ENCODE results near the gene FAAP24. TPM values are rescaled to one million over a fixed set of nuclear protein-coding genes. Genes with fewer than 3 reads are reported as not detected.

FAAP24 gene, protein sequence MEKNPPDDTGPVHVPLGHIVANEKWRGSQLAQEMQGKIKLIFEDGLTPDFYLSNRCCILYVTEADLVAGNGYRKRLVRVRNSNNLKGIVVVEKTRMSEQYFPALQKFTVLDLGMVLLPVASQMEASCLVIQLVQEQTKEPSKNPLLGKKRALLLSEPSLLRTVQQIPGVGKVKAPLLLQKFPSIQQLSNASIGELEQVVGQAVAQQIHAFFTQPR
- 1 to 10 TPM; 1.1 to 3.2 (median 1.7) TPM for total RNA-seq
- 1.9 TPM for total RNA-seq (2013)
- total RNA-seq, result 0.70 to 6.0 (median 1.7) reads per million in 29 experiments

DNA sequence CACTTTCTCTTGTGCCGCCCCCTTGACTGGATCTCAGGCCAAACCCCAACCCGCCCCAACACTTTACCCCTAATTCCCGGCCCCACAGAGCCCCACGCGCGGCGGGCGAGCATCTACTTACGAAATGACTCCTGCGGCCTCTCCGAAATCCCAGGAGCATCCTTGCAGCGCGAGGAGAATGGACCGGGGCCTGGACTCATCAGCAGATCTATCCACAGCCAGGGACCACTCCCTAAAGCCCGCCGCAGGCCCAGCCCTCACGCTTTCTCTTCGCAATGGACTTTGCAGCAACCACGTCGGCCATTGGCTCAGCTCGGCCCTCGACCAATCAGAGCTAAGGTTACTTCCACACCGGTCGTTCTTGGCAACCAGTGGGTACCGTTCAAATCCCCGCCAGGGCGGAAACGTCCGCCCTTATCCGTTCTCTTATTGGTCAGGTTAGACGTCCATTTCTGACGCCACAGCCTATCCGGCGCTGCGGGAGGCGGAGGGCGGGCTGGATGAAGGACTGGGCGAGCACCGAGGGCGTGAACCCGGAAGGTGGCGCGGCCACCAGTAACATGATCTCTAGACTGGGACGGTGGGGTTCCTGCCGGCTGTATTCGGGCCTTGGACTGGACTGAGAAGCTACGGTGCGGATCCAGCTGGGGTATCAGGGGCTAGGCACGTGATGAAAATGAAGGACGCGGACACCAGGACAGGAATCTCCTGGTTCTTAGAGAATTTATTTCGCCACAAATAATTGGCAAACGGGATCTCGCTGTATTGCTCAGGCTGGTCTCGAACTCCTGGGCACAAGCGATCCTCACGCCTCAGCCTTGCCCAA, at the start of gene FAAP24, which contains the start of gene CEP89:
TSS of gene FAAP24 (plus strand) at position 528 of the 826 bp plus-strand sequence. CDS start 955 bp downstream, outside the sequence.
TSS of gene CEP89 (minus strand) at position 244 of the 826 bp plus-strand sequence. CDS start at position 160, 84 bp downstream.
- WGBS (ENCODE audit: insufficient coverage), result 1% methylated on average over 57 of the region's 57 CpGs
- Histone ChIP-seq H3K9me3 (no peaks in the 10 kb centered on the region), H3K4me3 (ENCODE audit: control insufficient read depth in 1 of 2, extremely low read depth in 1 of 2, low read length in 1 of 2) (peak within 1 kb of the TSS; percentile 72 to 81), H3K4me1 (ENCODE audit: control insufficient read depth in 1 of 2, extremely low read depth in 1 of 2, insufficient read depth in 2 of 2, low read length in 2 of 2) (peaks cover 6 to 25% of the 10 kb centered on the region in 2 experiments), H3K36me3 (ENCODE audit: control insufficient read depth in 2 of 2, extremely low read depth in 1 of 2, insufficient read depth in 1 of 2, low read length in 1 of 2) (peaks cover 0 to 6% of the 10 kb centered on the region in 2 donors), H3K27me3 (replicated peaks in 1 of 2; ENCODE audit: control insufficient read depth in 2 of 2, extremely low read depth in 1 of 2, insufficient read depth in 2 of 2, low read length in 1 of 2) (no peaks in the 10 kb centered on the region), H3K27ac (ENCODE audit: low read length) (peak within 1 kb of the TSS; percentile 90)
- DNase-seq (peak; percentile 92 to 99 (median 97)), ATAC-seq (replicated peaks in 1 of 4) (peak; percentile 97 to 100 (median 100))
- ChIA-PET CTCF (interaction anchor here (0.5 to 1.2 kb wide), 8 partner anchors 10 to 1552 kb away, joined by 3 to 8 read pairs (median 4); no protein-coding TSS in a partner anchor), POLR2A (no interaction called here)
- Mint-ChIP-seq H3K36me3 (peaks cover 8% of the 10 kb centered on the region), H3K27ac (peak within 1 kb of the TSS; percentile 95 to 97), H3K27me3 (no peaks in the 10 kb centered on the region), H3K9me3 (no peaks in the 10 kb centered on the region), H3K4me1 (peaks cover 16 to 23% (median 19%) of the 10 kb centered on the region in 3 donors), H3K4me3 (peak within 1 kb of the TSS; percentile 91 to 99 (median 98))

DNA sequence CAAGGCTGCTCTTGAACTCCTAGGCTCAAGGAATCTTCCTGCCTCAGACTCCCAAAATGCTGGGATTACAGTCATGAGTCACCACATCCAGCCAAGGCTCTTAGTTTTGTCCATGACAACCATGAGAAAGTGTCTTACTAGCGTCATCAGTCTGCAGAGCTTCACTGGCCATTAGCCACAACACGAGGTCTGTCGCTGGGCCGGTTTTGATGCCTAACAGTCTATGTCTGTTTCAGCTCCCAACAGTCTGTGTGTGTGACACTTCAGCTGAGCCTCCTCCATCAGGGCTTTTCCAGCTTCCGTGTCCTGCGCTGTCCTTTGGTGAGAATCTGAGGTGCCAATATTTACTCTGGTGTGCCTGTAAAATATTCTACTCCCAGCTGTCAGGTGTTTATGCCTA, 47.8 kb upstream of the FAAP24 start:
- Histone ChIP-seq H3K9me3 (no peaks in the 10 kb centered on the region), H3K4me3 (ENCODE audit: control insufficient read depth in 1 of 2, extremely low read depth in 1 of 2, low read length in 1 of 2) (no peak overlapping the region), H3K27ac (ENCODE audit: low read length) (no peak overlapping the region), H3K4me1 (ENCODE audit: control insufficient read depth in 1 of 2, extremely low read depth in 1 of 2, insufficient read depth in 2 of 2, low read length in 2 of 2) (no peaks in the 10 kb centered on the region), H3K27me3 (replicated peaks in 1 of 2; ENCODE audit: control insufficient read depth in 2 of 2, extremely low read depth in 1 of 2, insufficient read depth in 2 of 2, low read length in 1 of 2) (no peaks in the 10 kb centered on the region), H3K36me3 (ENCODE audit: control insufficient read depth in 2 of 2, extremely low read depth in 1 of 2, insufficient read depth in 1 of 2, low read length in 1 of 2) (peaks cover 7 to 10% of the 10 kb centered on the region in 2 donors)
- Mint-ChIP-seq H3K4me1 (no peaks in the 10 kb centered on the region), H3K36me3 (peaks cover 48% of the 10 kb centered on the region), H3K4me3 (no peak overlapping the region), H3K27ac (no peak overlapping the region), H3K27me3 (no peaks in the 10 kb centered on the region), H3K9me3 (peaks cover 9 to 11% (median 10%) of the 10 kb centered on the region in 3 donors)
- ChIA-PET CTCF (interaction anchor here in 1 of 2 donors (1.2 kb wide), 1 partner anchor 25 kb away, joined by 3 read pairs; no protein-coding TSS in a partner anchor), POLR2A (no interaction called here)
- DNase-seq (no peak), ATAC-seq (replicated peaks in 1 of 4) (no peak)
- 100% methylated on average over 6 of the region's 6 CpGs for WGBS (ENCODE audit: insufficient coverage)

DNA sequence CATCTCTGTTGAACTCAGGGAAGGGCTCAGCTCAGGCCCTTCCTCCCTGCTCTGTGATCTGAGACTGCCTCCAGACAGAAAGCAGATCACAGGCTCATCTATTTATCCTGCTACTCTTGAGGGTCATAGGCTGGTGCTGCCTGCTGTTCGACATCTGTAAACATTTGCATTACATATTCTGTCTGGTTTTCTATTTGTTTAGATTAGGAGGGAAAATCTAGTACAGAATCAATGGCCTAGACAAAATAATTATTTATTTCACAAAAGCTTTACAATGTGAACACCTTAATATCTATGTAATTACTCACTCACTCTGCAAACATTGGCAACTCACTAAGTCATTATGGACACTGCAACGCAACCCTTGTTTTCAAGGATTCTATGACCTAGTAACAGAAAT, 43.2 kb upstream of the FAAP24 start:
- H3K4me1 ChIP-seq (ENCODE audit: control insufficient read depth in 1 of 2, extremely low read depth in 1 of 2, insufficient read depth in 2 of 2, low read length in 2 of 2), result no peaks in the 10 kb centered on the region
- no peaks in the 10 kb centered on the region for H3K27me3 ChIP-seq (replicated peaks in 1 of 2; ENCODE audit: control insufficient read depth in 2 of 2, extremely low read depth in 1 of 2, insufficient read depth in 2 of 2, low read length in 1 of 2)
- POLR2A ChIA-PET, result interaction anchor here in 1 of 2 donors (0.6 kb wide), 1 partner anchor 248 kb away, joined by 3 read pairs; no protein-coding TSS in a partner anchor
- Mint-ChIP-seq H3K27me3 (no peaks in the 10 kb centered on the region), H3K4me3 (no peak overlapping the region), H3K4me1 (no peaks in the 10 kb centered on the region), H3K27ac (no peak overlapping the region), H3K36me3 (peaks cover 63% of the 10 kb centered on the region), H3K9me3 (peaks cover 9 to 11% (median 10%) of the 10 kb centered on the region in 3 donors)
- peaks cover 8 to 15% of the 10 kb centered on the region in 2 donors for H3K36me3 ChIP-seq (ENCODE audit: control insufficient read depth in 2 of 2, extremely low read depth in 1 of 2, insufficient read depth in 1 of 2, low read length in 1 of 2)
- H3K4me3 ChIP-seq (ENCODE audit: control insufficient read depth in 1 of 2, extremely low read depth in 1 of 2, low read length in 1 of 2), result no peak overlapping the region
- no peak for DNase-seq
- no peak for ATAC-seq (replicated peaks in 1 of 4)
- H3K27ac ChIP-seq (ENCODE audit: low read length), result no peak overlapping the region
- CTCF ChIA-PET, result no interaction called here
- H3K9me3 ChIP-seq, result no peaks in the 10 kb centered on the region
- WGBS (ENCODE audit: insufficient coverage), result no CpG with 5 or more reads among the region's 2 CpGs

DNA sequence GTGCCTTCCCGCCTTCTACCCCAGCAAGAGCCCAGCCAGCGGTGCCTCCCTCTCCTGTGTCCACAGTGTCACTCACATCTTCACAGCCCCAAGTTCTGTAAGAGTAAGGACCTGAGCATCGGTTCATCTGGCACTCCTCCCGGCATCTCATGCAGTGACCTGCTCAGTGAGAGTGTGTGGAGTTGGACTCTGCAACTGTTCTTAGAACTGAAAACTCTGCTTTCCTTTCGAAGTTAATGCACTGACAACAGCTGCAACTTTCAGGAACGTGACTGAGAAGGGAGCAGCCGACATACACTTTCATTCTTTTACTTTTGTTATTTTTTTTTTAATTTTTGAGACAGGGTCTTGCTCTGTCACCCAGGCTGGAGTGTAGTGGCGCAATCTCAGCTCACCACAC, 41.5 kb upstream of the FAAP24 start:
- Histone ChIP-seq H3K27me3 (replicated peaks in 1 of 2; ENCODE audit: control insufficient read depth in 2 of 2, extremely low read depth in 1 of 2, insufficient read depth in 2 of 2, low read length in 1 of 2) (no peaks in the 10 kb centered on the region), H3K4me3 (ENCODE audit: control insufficient read depth in 1 of 2, extremely low read depth in 1 of 2, low read length in 1 of 2) (no peak overlapping the region), H3K9me3 (no peaks in the 10 kb centered on the region), H3K36me3 (ENCODE audit: control insufficient read depth in 2 of 2, extremely low read depth in 1 of 2, insufficient read depth in 1 of 2, low read length in 1 of 2) (peaks cover 3 to 17% of the 10 kb centered on the region in 2 donors), H3K27ac (ENCODE audit: low read length) (no peak overlapping the region), H3K4me1 (ENCODE audit: control insufficient read depth in 1 of 2, extremely low read depth in 1 of 2, insufficient read depth in 2 of 2, low read length in 2 of 2) (no peaks in the 10 kb centered on the region)
- Mint-ChIP-seq H3K4me1 (no peaks in the 10 kb centered on the region), H3K4me3 (no peak overlapping the region), H3K36me3 (peaks cover 71% of the 10 kb centered on the region), H3K27me3 (no peaks in the 10 kb centered on the region), H3K9me3 (peaks cover 9 to 11% (median 10%) of the 10 kb centered on the region in 3 donors), H3K27ac (no peak overlapping the region)
- DNase-seq (no peak), ATAC-seq (replicated peaks in 1 of 4) (no peak)
- 100% methylated on average over 2 of the region's 8 CpGs for WGBS (ENCODE audit: insufficient coverage)
- POLR2A ChIA-PET, result interaction anchor here in 1 of 2 donors (0.6 kb wide), 1 partner anchor 548 kb away, joined by 4 read pairs; no protein-coding TSS in a partner anchor
- CTCF ChIA-PET, result no interaction called here

DNA sequence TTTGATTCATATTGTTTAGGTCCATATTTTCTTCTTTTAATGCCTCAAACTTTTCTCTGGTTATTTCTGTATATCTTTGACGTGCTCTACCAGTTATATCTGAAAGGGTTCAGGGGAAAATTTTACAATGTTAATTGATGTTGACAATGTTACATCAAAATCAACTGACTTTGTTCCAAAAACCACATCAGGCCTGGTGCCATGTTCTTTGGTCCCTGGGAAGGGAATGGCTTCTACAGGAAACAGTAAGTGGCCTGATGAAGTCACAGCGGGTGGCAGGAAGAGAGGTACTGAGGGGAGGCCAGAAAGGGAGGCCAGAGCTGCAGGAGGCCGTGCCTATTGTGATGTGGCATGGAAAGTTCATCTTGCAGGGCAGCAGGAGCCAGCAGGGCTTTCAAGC, 38.5 kb upstream of the FAAP24 start:
- no peaks in the 10 kb centered on the region for H3K27me3 ChIP-seq (replicated peaks in 1 of 2; ENCODE audit: control insufficient read depth in 2 of 2, extremely low read depth in 1 of 2, insufficient read depth in 2 of 2, low read length in 1 of 2)
- H3K9me3 Mint-ChIP-seq, result peaks cover 5 to 6% (median 6%) of the 10 kb centered on the region in 3 donors
- 100% methylated on average over 2 of the region's 3 CpGs for WGBS (ENCODE audit: insufficient coverage)
- H3K4me3 Mint-ChIP-seq, result no peak overlapping the region
- no peaks in the 10 kb centered on the region for H3K9me3 ChIP-seq
- ATAC-seq (replicated peaks in 1 of 4) (no peak), DNase-seq (no peak)
- no peak overlapping the region for H3K27ac Mint-ChIP-seq
- H3K36me3 Mint-ChIP-seq, result peaks cover 59% of the 10 kb centered on the region
- peaks cover 7 to 23% of the 10 kb centered on the region in 2 donors for H3K36me3 ChIP-seq (ENCODE audit: control insufficient read depth in 2 of 2, extremely low read depth in 1 of 2, insufficient read depth in 1 of 2, low read length in 1 of 2)
- no peaks in the 10 kb centered on the region for H3K27me3 Mint-ChIP-seq
- ChIA-PET POLR2A (no interaction called here), CTCF (no interaction called here)
- no peak overlapping the region for H3K4me3 ChIP-seq (ENCODE audit: control insufficient read depth in 1 of 2, extremely low read depth in 1 of 2, low read length in 1 of 2)
- H3K27ac ChIP-seq (ENCODE audit: low read length), result no peak overlapping the region
- H3K4me1 ChIP-seq (ENCODE audit: control insufficient read depth in 1 of 2, extremely low read depth in 1 of 2, insufficient read depth in 2 of 2, low read length in 2 of 2), result no peaks in the 10 kb centered on the region
- H3K4me1 Mint-ChIP-seq, result no peaks in the 10 kb centered on the region

DNA sequence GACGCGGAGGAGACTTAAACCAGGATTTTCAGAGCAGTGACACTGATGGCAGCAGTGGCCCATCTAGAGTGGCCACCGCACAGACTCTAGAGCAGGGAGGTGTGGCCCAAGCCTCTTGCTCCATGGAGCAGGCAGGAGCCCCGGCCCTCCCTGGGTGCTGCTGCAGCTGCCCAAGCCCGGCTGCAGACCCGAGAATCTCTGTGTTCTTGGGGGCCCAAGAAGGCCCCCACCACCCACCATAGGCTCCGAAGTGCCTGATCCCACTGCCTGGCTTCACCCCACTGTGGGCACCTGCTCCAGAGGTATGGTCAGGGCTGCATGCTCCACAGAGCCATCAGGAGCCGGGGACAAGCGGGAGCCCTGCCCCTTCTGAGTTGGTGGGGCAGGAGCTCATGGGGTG, 36.4 kb upstream of the FAAP24 start:
- Mint-ChIP-seq H3K9me3 (no peaks in the 10 kb centered on the region), H3K27ac (no peak overlapping the region), H3K36me3 (peaks cover 47% of the 10 kb centered on the region), H3K4me3 (no peak overlapping the region), H3K27me3 (no peaks in the 10 kb centered on the region), H3K4me1 (no peaks in the 10 kb centered on the region)
- H3K4me3 ChIP-seq (ENCODE audit: control insufficient read depth in 1 of 2, extremely low read depth in 1 of 2, low read length in 1 of 2), result no peak overlapping the region
- no peaks in the 10 kb centered on the region for H3K9me3 ChIP-seq
- ATAC-seq (replicated peaks in 1 of 4) (no peak), DNase-seq (no peak)
- no peak overlapping the region for H3K27ac ChIP-seq (ENCODE audit: low read length)
- H3K36me3 ChIP-seq (ENCODE audit: control insufficient read depth in 2 of 2, extremely low read depth in 1 of 2, insufficient read depth in 1 of 2, low read length in 1 of 2), result peaks cover 4 to 16% of the 10 kb centered on the region in 2 donors
- ChIA-PET CTCF (no interaction called here), POLR2A (no interaction called here)
- H3K4me1 ChIP-seq (ENCODE audit: control insufficient read depth in 1 of 2, extremely low read depth in 1 of 2, insufficient read depth in 2 of 2, low read length in 2 of 2), result no peaks in the 10 kb centered on the region
- no peaks in the 10 kb centered on the region for H3K27me3 ChIP-seq (replicated peaks in 1 of 2; ENCODE audit: control insufficient read depth in 2 of 2, extremely low read depth in 1 of 2, insufficient read depth in 2 of 2, low read length in 1 of 2)
- WGBS (ENCODE audit: insufficient coverage), result 95% methylated on average over 8 of the region's 9 CpGs
